A673 (cell line): Measurements from ENCODE around the gene CCDC190.

ENCODE experiments used
- CTCF ChIP-seq: fragments of 300-800, 200-600 bp; sonication (generic); conservative IDR thresholded peaks from 2 replicates; pipeline ENCODE4 v1.5.1; 2017; ENCODE audit warnings: low read depth, mild to moderate bottlenecking, antibody characterized with exemption, low read length, moderate library complexity, mixed read lengths
- EZH2 ChIP-seq: fragments of 200-600 bp; sonication (generic); IDR thresholded peaks from 2 replicates; pipeline ENCODE4 v1.6.1; 2017; ENCODE audit warnings: borderline replicate concordance, low read depth, mild to moderate bottlenecking, mixed read lengths, antibody characterized with exemption, low read length; ENCODE audit not compliant: poor library complexity, severe bottlenecking

GRCh38 chr1:162823771-162824525 is 37.0 kb downstream of the CCDC190 start:
- TF ChIP-seq CTCF: no peak
- TF ChIP-seq EZH2: no peak
